GM21423 (cell line): ENCODE data around the gene GPR157.

Source experiments
- ATAC-seq: cut with Tn5 transposase; IDR thresholded peaks from one replicate; pipeline ENCODE4 v1.9.1; 2021; ENCODE audit warnings: mild to moderate bottlenecking, moderate library complexity; ENCODE audit not compliant: unreplicated experiment

GPR157 gene

GRCh38 chr1:9088807-9089206 lies 40.1 kb downstream of the GPR157 start:
- ATAC-seq, result no peak

- no peak for ATAC-seq
Measured at GRCh38 chr1:9087411-9088125, 41.3 kb downstream of the GPR157 start.

GRCh38 chr1:9086796-9087195 lies 42.1 kb downstream of the GPR157 start:
- ATAC-seq, result no peak

GRCh38 chr1:9086045-9086444 lies 42.9 kb downstream of the GPR157 start:
- no peak for ATAC-seq

- no peak for ATAC-seq
Measured at GRCh38 chr1:9085306-9085940, 43.5 kb downstream of the GPR157 start.

- no peak for ATAC-seq
Measured at GRCh38 chr1:9084906-9085305, 44.0 kb downstream of the GPR157 start.

GRCh38 chr1:9081473-9081872 lies 47.4 kb downstream of the GPR157 start:
- no peak for ATAC-seq

- no peak for ATAC-seq
Measured at GRCh38 chr1:9080705-9081291, 48.1 kb downstream of the GPR157 start.

GRCh38 chr1:9079988-9080704 lies 48.8 kb downstream of the GPR157 start:
- peak; percentile 34 for ATAC-seq

- ATAC-seq, result no peak
Measured at GRCh38 chr1:9078752-9079500, 50.0 kb downstream of the GPR157 start.

GRCh38 chr1:9078015-9078751 lies 50.7 kb downstream of the GPR157 start:
- peak; percentile 45 for ATAC-seq

- no peak for ATAC-seq
Measured at GRCh38 chr1:9075022-9075421, 53.9 kb downstream of the GPR157 start.

- ATAC-seq, result no peak
Measured at GRCh38 chr1:9073143-9073542, 55.8 kb downstream of the GPR157 start.

- ATAC-seq, result no peak
Measured at GRCh38 chr1:9071554-9072235, 57.2 kb downstream of the GPR157 start.

- no peak for ATAC-seq
Measured at GRCh38 chr1:9070486-9070885, 58.4 kb downstream of the GPR157 start.

GRCh38 chr1:9069326-9070100 lies 59.4 kb downstream of the GPR157 start, which contains the start of gene SLC2A5:
Gene SLC2A5 (minus strand): TSS chr1:9069635. CDS start chr1:9069536, 99 bp downstream.
- peak; percentile 87 for ATAC-seq

- no peak for ATAC-seq
Measured at GRCh38 chr1:9068981-9069325, 59.9 kb downstream of the GPR157 start.

- ATAC-seq, result no peak
Measured at GRCh38 chr1:9066945-9067807, 61.7 kb downstream of the GPR157 start.
